Measurements from ENCODE around the gene ZC3H13.

The ZC3H13 gene

GRCh38 chr13:46053162-46054012 is 841 bp upstream of the ZC3H13 start:
- in situ Hi-C loops (cut with HindIII; ENCODE audit: low sequenced_read_pairs), result no loop called here
- peak overlapping the region; percentile 96 for H3K4me3 ChIP-seq (ENCODE audit: low read depth, low read length)
- no peak for TF ChIP-seq CTCF (IDR thresholded peaks at IDR 0.05; ENCODE audit: low read depth, low read length, missing control alignments)
- DNase-seq (ENCODE audit: low read depth), result no peak

DNA sequence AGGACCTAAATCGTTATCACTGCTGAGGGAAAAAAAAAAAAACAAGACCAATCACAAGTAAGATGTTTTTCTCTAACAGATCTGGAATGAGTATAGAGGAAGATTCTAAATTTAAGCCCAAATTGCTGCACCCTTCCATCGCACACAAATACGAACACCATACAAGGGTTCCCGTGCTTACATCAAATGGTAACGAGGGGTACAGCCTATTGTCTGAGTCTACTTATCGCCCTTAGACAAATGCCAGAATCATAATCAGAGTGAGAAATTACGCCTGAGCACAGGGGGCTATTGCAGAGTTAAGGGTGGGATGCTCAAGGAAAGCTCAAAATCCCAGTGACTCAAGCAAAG is 603 bp downstream of the ZC3H13 start:
- peak overlapping the region; percentile 96 for H3K4me3 ChIP-seq (ENCODE audit: low read depth, low read length)
- no peak for DNase-seq (ENCODE audit: low read depth)
- in situ Hi-C loops (cut with HindIII; ENCODE audit: low sequenced_read_pairs), result no loop called here
- no peak for TF ChIP-seq CTCF (IDR thresholded peaks at IDR 0.05; ENCODE audit: low read depth, low read length, missing control alignments)

GRCh38 chr13:46050771-46051170 is 1.8 kb downstream of the ZC3H13 start:
- no peak overlapping the region for H3K4me3 ChIP-seq (ENCODE audit: low read depth, low read length)
- DNase-seq (ENCODE audit: low read depth), result no peak
- in situ Hi-C loops (cut with HindIII; ENCODE audit: low sequenced_read_pairs), result no loop called here
- TF ChIP-seq CTCF (IDR thresholded peaks at IDR 0.05; ENCODE audit: low read depth, low read length, missing control alignments), result no peak

DNA sequence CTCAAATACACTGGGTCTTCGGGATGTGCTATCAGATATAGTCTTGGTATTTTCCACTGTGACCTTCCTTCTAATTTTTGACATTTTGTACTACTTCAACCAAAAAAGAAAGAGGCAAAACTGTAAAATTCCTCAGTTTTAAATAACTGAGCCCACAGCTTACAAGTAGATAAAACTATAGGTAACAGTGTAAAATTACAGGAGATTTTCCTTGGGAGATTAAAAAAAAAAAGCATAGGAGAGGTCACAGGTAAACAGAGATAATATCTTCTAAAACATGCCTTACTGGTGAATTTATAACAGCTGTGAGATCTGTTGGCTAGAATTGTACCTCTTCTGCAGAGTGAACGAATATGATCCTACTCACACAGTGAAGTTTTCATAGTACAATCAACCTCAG is 7.1 kb downstream of the ZC3H13 start:
- in situ Hi-C loops (cut with HindIII; ENCODE audit: low sequenced_read_pairs), result no loop called here
- H3K4me3 ChIP-seq (ENCODE audit: low read depth, low read length), result no peak overlapping the region
- TF ChIP-seq CTCF (IDR thresholded peaks at IDR 0.05; ENCODE audit: low read depth, low read length, missing control alignments), result no peak
- no peak for DNase-seq (ENCODE audit: low read depth)

- no peak overlapping the region for H3K4me3 ChIP-seq (ENCODE audit: low read depth, low read length)
- TF ChIP-seq CTCF (IDR thresholded peaks at IDR 0.05; ENCODE audit: low read depth, low read length, missing control alignments), result no peak
- no peak for DNase-seq (ENCODE audit: low read depth)
- in situ Hi-C loops (cut with HindIII; ENCODE audit: low sequenced_read_pairs), result no loop called here
Measured at GRCh38 chr13:46043647-46044046, 8.9 kb downstream of the ZC3H13 start.

- no peak overlapping the region for H3K4me3 ChIP-seq (ENCODE audit: low read depth, low read length)
- in situ Hi-C loops (cut with HindIII; ENCODE audit: low sequenced_read_pairs), result no loop called here
- no peak for TF ChIP-seq CTCF (IDR thresholded peaks at IDR 0.05; ENCODE audit: low read depth, low read length, missing control alignments)
- peak; percentile 65 for DNase-seq (ENCODE audit: low read depth)
Measured at GRCh38 chr13:46041419-46041839, 11.1 kb downstream of the ZC3H13 start.

Data from astrocyte of the cerebellum (primary cell).